ENCODE results near the gene CDK2AP2.
A peak's percentile ranks its signal among the peaks of the same experiment; 100 is the strongest.
"Not testable (repeated sequence)": the region's sequence is repeated elsewhere in the genome, so short reads cannot be mapped to it uniquely, and the experiment has no call there.

Gene CDK2AP2

DNA sequence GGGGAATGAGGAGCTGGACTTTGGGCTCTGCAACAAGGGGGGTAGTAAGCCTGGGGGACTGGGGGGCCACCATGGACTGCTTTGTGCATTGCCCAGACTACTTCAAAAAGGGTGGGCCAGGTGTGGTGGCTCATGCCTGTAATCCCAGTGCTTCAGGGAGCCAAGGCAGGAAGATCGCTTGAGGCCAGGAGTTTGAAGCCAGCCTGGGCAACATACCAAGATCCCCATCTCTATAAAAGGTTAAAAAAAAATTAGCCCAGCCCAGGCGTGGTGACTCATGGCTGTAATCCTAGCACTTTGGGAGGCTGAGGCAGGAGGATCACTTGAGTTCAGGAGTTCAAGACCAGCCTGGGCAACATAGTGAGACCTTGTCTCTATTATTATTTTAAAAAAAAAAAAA, 42.4 kb downstream of the CDK2AP2 start:
- Histone ChIP-seq H3K4me3 (ENCODE audit: low read length) (peak overlapping the region; percentile 95), H3K9ac (ENCODE audit: low read depth, low read length) (peak overlapping the region; percentile 96; the same call in 1 of the 2 replicates), H3K4me1 (ENCODE audit: insufficient read depth, low read length) (peaks cover 11% of the 10 kb centered on the region), H3K27ac (ENCODE audit: low read length) (peak overlapping the region; percentile 94)
- not testable (repeated sequence) for H3K27me3 ChIP-seq (ENCODE audit: insufficient read depth, low read length); H3K9me3 ChIP-seq (ENCODE audit: insufficient read depth, low read depth, low read length); H3K36me3 ChIP-seq (ENCODE audit: insufficient read depth, low read depth, low read length)

DNA sequence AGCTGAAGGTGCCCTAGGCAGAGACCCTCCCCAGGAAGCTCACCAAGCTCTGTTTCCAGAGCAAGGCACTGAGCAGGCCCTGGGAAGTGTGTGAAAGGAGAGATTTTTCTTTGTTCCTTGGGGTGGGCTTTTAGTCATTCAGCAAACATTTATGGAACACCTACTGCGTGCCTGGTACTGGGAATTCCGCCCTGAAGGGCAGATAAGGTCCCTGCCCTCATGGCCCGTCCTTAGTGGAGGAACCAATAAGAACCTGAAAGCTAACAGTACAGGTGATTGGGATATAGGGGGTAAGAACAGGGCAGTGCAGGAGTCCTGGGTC, 42.8 kb downstream of the CDK2AP2 start:
- no peaks in the 10 kb centered on the region for H3K9me3 ChIP-seq (ENCODE audit: insufficient read depth, low read depth, low read length)
- peak overlapping the region; percentile 96; the same call in 1 of the 2 replicates for H3K9ac ChIP-seq (ENCODE audit: low read depth, low read length)
- H3K4me3 ChIP-seq (ENCODE audit: low read length), result peak overlapping the region; percentile 95
- H3K36me3 ChIP-seq (ENCODE audit: insufficient read depth, low read depth, low read length), result no peaks in the 10 kb centered on the region
- no peaks in the 10 kb centered on the region; the same call in 1 of the 2 replicates for H3K27me3 ChIP-seq (ENCODE audit: insufficient read depth, low read length)
- H3K4me1 ChIP-seq (ENCODE audit: insufficient read depth, low read length), result peaks cover 11% of the 10 kb centered on the region
- peak overlapping the region; percentile 94 for H3K27ac ChIP-seq (ENCODE audit: low read length)

DNA sequence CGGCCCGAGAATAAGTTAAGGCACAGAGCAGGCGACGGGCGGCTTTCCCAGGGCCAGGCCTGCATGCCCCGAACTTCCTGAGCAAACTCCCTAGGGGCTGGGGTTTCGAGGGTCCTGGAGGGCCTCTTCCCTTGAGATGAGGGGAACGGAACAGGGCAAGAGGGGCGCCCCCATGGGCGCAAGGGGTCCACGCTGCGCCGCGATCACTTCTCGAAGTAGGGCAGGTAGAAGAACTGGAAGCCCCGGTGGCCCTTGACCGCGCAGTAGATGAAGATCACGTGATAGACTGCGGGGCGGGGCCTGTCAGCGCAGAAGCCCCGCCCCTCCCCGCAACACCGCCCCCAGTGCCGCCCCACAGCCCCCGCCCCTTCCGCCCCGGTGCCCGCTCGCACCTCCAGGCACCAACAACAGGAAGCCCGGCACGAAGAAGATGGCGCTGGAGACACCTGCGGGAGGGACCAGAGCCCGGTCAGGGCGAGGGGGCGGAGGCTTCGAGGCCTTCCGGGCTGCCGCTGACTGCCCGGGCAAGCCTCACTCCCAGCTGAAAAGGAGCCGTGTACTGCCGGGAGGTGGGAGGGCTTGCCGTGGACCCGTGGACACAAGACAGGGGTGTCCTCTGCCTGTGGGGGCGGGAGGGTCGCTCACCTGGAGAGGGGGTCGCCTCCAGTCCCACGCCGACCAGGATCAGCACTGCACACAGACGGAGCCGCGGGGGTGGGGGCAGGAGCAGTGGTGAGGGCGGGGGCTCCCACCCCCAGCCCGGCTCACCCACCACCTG, 43.4 kb downstream of the CDK2AP2 start:
- peaks cover 11% of the 10 kb centered on the region for H3K4me1 ChIP-seq (ENCODE audit: insufficient read depth, low read length)
- H3K27me3 ChIP-seq (ENCODE audit: insufficient read depth, low read length), result no peaks in the 10 kb centered on the region; the same call in 1 of the 2 replicates
- no peaks in the 10 kb centered on the region for H3K36me3 ChIP-seq (ENCODE audit: insufficient read depth, low read depth, low read length)
- H3K4me3 ChIP-seq (ENCODE audit: low read length), result peak overlapping the region; percentile 95
- peak overlapping the region; percentile 96 for H3K9ac ChIP-seq (ENCODE audit: low read depth, low read length)
- no peaks in the 10 kb centered on the region for H3K9me3 ChIP-seq (ENCODE audit: insufficient read depth, low read depth, low read length)
- peak overlapping the region; percentile 94 for H3K27ac ChIP-seq (ENCODE audit: low read length)

DNA sequence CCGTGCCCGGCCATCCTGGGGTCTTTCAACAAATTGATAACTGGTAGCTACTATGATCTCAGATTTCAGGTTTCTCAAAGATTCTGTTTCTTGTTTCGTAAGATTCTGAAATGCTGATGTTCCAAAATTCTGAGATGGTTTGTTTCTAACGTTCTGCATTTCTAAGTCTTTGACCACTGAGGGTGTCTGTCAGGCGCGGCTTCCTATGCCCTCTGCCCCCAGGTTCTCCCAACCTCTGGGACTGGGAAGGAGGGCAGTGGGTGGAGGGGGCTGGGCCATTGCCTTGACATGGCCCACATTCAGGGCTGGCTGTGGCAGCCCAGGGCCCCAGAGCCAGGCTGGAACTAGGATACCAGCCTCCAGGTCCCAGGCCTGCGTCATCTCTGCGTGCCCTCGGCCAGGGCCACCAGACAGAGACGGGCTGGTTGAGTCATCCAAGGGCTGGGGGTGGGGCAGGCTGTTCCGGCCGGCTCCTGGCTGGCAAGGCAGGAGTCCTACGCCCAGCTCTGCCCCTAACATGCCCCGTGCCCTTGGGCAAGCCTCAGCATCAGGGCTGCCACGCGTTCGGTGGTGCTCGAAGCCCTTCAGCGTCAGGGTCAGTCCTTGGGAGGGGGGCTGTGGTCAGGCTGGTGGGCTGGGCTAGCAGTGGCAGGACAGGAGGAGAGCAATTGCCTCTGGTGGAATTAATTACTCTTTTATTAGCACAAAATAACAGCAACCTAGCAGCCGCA, 44.1 kb downstream of the CDK2AP2 start:
- Histone ChIP-seq H3K27me3 (ENCODE audit: insufficient read depth, low read length) (no peaks in the 10 kb centered on the region; the same call in 1 of the 2 replicates), H3K9ac (ENCODE audit: low read depth, low read length) (peak overlapping the region; percentile 66; the same call in 1 of the 2 replicates), H3K9me3 (ENCODE audit: insufficient read depth, low read depth, low read length) (no peaks in the 10 kb centered on the region), H3K4me3 (ENCODE audit: low read length) (peak overlapping the region; percentile 95; the same call in 1 of the 2 replicates), H3K4me1 (ENCODE audit: insufficient read depth, low read length) (peaks cover 11% of the 10 kb centered on the region), H3K27ac (ENCODE audit: low read length) (no peak overlapping the region), H3K36me3 (ENCODE audit: insufficient read depth, low read depth, low read length) (no peaks in the 10 kb centered on the region)

DNA sequence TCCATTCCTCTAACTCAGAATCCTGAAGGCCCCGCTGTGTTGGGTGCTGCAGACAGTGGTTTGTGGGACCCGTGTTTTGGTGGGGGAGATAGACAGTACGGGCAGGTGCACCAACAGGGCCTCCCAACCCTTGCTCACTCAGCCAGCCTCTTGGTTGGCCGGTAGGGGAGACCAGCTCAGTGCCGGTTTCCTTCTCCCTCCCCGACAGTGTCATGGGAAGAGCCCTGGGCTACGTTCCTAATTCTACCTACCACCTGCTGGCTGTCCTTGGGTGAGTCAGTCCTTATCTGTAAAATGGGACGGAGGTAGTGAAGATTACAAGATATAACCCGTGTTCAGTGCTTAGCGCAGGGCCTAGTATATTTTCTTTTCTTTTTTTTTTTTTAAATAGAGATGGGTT, 44.8 kb downstream of the CDK2AP2 start:
- no peaks in the 10 kb centered on the region for H3K36me3 ChIP-seq (ENCODE audit: insufficient read depth, low read depth, low read length)
- no peak overlapping the region for H3K9ac ChIP-seq (ENCODE audit: low read depth, low read length)
- no peaks in the 10 kb centered on the region for H3K9me3 ChIP-seq (ENCODE audit: insufficient read depth, low read depth, low read length)
- H3K27me3 ChIP-seq (ENCODE audit: insufficient read depth, low read length), result no peaks in the 10 kb centered on the region; the same call in 1 of the 2 replicates
- no peak overlapping the region for H3K4me3 ChIP-seq (ENCODE audit: low read length)
- H3K27ac ChIP-seq (ENCODE audit: low read length), result no peak overlapping the region
- H3K4me1 ChIP-seq (ENCODE audit: insufficient read depth, low read length), result peaks cover 8% of the 10 kb centered on the region

DNA sequence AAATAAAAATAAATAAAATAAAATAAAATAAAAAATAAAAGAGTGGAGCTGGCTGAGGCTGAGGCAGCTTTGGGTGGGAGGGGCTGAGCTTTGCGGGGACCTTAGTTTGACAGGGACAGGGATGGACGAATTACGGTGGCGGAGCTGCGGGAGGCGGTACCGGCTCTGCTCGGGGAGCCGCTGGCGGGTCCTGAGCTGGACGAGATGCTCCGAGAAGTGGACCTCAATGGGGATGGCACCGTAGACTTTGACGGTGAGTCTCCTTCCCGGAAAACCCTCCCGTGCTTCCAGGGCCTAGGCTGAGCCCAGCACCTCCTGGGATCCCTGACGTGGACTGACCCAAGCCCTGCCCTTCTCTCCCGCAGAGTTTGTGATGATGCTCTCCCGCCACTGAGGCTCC, 49.7 kb downstream of the CDK2AP2 start:
- Histone ChIP-seq H3K9ac (ENCODE audit: low read depth, low read length) (no peak overlapping the region), H3K27me3 (ENCODE audit: insufficient read depth, low read length) (no peaks in the 10 kb centered on the region; the same call in 1 of the 2 replicates), H3K9me3 (ENCODE audit: insufficient read depth, low read depth, low read length) (no peaks in the 10 kb centered on the region), H3K4me1 (ENCODE audit: insufficient read depth, low read length) (no peaks in the 10 kb centered on the region), H3K27ac (ENCODE audit: low read length) (no peak overlapping the region), H3K4me3 (ENCODE audit: low read length) (no peak overlapping the region), H3K36me3 (ENCODE audit: insufficient read depth, low read depth, low read length) (no peaks in the 10 kb centered on the region)

DNA sequence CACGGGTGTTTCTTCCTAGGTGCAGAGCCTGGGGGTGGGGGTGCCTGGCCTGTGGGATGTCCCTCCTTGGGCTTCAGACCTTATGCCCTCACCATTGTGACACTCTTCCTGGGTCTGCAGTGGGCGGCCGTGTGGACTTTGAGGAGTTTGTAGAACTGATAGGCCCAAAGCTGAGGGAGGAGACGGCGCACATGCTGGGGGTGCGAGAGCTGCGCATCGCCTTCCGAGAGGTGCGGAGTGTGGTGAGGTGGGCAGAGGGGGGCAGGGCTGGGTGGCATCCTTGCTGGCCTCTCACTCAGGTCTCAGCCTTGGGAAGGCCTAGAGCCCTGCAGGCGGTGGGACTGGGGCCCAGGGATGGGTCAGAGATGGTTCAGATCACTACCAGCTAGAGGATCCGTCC, 50.5 kb downstream of the CDK2AP2 start:
- H3K9ac ChIP-seq (ENCODE audit: low read depth, low read length), result no peak overlapping the region
- no peaks in the 10 kb centered on the region; the same call in 1 of the 2 replicates for H3K27me3 ChIP-seq (ENCODE audit: insufficient read depth, low read length)
- no peak overlapping the region for H3K27ac ChIP-seq (ENCODE audit: low read length)
- H3K4me1 ChIP-seq (ENCODE audit: insufficient read depth, low read length), result no peaks in the 10 kb centered on the region
- H3K9me3 ChIP-seq (ENCODE audit: insufficient read depth, low read depth, low read length), result no peaks in the 10 kb centered on the region
- H3K36me3 ChIP-seq (ENCODE audit: insufficient read depth, low read depth, low read length), result no peaks in the 10 kb centered on the region
- no peak overlapping the region for H3K4me3 ChIP-seq (ENCODE audit: low read length)

Data from iPS-20b (cell line).